Head of caudate nucleus (tissue), 42 donors: ENCODE results near the gene EFCAB11.

Experiments used
- DNase-seq, 42 donors: peaks; one replicate each; pipeline versions ENCODE4 v3.0.0 to v3.0.0-alpha.2; 2020 to 2021; ENCODE audit warnings: mixed read lengths in 7 of 42
- intact Hi-C: fragments of 100-400 bp; cut with DNase I; formaldehyde crosslinking; loops from one replicate; pipeline ENCODE4 v1.15.0; 2022

The EFCAB11 gene

DNA sequence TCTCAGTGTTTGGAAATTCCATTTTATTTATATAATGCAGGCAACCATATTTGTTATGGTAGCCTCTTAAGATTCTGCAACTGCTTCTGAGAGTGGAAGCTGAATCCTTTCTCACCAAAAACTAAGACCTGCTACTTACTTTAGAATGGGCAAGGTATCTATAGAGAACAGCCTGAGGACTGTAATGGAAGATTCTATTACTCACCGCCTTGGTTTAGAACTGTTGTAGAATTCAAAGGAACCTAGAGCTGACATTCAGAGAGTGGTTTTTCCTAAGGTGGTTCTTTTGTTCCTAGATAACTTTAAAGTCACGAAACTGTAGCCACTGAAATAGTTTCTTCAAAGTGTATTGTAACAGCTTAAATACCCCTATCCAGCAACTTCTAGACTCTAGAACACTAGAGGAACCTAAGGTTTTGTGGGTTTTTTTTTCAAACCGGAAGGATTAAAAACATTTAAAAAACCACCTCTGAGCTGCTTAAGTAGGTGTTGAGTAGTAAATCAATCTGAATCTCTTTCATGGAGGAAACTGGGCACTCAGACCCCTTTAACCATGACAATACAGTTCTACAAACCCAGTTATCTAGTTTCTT is 5.4 kb upstream of the EFCAB11 start:
- DNase-seq: no peak
- intact Hi-C loops: no loop called here

- DNase-seq: no peak
- intact Hi-C loops: no loop called here
Observed at GRCh38 chr14:89958966-89959365, 4.4 kb upstream of the EFCAB11 start.

DNA sequence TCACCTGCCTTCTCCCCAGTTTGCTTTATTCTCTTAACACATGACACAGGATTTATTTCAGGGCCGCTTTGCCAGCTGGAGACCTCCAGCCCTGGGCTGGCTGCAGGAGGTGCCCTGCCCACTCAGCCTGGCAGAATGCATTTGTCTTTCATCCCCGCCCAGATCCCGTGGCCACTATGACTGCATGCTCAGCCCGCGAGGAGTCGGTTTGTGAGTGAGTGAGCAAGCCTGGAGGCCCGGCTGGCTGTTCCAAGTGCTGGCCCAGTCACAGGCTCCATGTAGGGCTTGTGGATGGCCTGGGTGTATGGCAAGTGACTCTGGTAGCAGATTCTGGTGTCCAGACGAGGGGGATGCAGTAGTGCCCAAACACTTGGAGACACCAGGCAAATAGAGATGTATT is 3.3 kb upstream of the EFCAB11 start:
- intact Hi-C loops: no loop called here
- peak in 31 of 42 donors; percentile 13 to 82 (median 39) for DNase-seq

- no peak for DNase-seq
- intact Hi-C loops: no loop called here
Observed at GRCh38 chr14:89957376-89957775, 2.8 kb upstream of the EFCAB11 start.

DNA sequence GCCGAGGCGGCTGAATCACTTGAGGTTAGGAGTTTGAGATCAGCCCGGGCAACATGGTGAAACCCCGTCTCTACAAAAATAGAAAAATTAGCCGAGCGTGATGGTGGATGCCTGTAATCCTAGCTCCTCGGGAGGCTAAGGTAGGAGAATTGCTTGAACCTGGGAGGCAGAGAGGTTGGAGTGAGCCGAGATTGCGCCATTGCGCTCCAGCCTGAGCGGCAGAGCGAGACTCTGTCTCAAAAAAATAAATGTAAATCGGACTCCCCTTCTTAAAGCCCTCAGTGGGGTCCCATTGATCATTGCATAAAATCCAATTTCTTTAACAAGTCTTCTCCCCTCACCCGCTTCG is 2.1 kb upstream of the EFCAB11 start:
- intact Hi-C loops: no loop called here
- DNase-seq: no peak

DNA sequence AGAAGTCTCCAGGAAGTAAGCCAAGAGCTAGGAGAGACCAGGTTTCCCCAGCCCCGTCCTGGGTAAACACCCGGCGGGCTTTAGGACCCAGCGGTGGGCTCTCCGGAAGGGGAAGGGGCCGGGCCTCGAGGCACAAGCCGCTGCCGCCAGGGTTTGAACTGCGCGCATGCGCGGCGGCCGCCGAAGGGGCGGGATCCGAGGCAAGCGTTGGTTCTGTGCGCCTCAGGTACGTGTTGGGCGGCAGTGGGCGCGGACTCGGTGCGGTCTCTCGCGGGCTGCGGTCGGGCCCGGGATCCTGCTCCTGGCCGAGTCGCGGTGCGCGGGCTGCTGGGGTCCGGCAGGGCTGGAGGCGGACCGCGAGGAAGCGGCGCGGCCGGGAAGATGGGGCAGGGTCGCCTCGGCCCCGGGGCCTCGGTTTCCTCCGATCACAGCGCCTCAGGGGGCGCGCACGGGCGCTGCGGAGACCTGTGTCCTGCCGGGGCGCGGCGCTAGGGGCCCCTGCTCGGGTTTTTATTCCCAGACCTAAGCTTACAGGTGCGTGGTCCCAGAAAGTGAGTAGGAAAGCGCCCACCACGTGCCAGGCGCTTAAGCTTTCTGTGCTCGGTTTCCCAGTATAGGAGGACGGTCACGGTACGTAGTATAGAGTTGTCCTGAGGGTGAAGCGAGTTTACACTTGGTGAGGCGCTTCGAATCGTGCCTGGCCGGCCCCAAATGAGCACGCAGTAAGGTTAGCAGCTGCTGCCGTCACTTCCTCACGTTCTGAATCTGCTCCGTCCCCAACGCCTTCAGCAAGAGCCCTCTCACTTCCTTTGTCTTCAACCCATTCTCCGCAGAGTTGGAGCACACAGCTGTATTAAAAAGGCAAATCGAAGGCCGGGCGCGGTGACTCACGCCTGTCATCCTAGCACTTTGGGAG is 1.5 kb upstream of the EFCAB11 start, which contains the start of gene TDP1:
Gene TDP1 (plus strand): TSS at position 183 of the 916 bp plus-strand sequence. CDS start 7,188 bp downstream, outside the sequence.
- intact Hi-C loops: no loop called here
- peak; percentile 96 to 100 (median 99) for DNase-seq

DNA sequence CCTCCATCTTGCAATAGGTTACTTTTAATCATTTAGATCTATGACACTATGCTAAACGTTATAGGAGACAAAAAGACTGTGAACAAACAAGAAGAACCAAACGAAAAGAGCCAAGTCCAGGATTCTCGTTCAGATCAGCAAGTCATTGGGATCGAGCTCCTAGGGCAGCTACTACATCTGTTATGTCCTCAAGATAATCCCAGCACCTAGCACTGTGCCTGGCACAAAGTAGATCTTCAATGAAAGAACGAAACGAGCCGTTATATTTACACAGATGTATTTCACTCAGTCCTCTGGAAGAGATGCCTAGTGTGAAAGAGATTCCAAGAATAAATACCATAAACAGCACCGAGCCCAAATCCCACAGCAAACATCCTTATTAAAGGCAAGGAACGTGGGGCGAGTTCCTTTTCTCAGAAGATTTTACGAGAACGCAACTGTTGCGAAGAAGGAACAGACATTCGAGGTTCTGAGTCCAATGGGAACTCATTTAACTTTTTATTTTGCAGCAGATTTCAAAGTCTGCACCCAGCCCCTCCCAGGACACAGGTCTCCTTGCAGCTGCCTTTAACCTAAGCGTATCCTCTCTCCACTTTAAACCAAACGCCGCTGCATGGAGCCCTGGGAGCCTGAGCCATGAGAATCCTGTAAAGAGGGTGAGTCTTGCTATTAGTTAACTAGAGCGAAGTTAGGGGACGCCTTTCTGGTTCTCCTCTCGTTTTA is 653 bp upstream of the EFCAB11 start:
- DNase-seq: peak in 11 of 42 donors; percentile 6 to 36 (median 16)
- intact Hi-C loops: no loop called here

- intact Hi-C loops: no loop called here
- DNase-seq: no peak
Observed at GRCh38 chr14:89953602-89954001, 928 bp downstream of the EFCAB11 start.

DNA sequence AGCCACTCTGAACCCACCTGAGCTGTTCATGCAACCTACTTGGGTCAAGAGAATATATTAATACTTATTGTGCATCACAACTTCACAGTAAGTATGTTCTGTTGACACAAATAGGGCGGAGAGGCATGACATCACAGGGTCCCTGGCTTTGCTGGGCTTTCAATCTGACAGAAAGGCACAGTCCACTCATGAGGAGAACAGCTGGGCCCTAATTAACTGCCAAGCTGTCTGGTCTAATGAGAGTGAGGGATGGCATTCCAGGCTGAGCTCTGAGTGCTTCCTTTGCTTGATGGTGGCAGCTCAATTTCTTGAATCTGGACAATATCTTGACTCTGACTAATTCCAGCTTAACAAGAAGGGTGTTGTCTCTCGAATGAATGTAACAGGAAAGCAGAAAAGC is 2.0 kb downstream of the EFCAB11 start:
- DNase-seq: no peak
- intact Hi-C loops: no loop called here

DNA sequence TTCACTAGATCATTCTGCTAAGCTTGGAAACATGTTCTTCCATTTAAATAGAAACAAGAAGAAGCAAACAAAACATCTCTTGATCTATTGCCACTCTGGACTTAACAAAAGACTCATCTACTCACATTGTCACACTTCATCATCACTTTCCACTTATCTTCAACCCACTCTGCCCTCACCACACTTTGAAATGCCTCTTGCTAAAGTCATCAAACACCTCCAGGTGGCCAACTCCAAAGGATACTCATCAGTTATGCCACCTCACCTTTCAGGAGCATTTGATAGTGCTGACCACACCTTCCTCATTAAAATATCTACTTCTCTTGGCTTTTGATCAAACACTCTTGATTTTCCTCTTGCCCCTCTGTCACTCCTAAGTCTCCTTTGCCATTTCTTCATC is 7.2 kb downstream of the EFCAB11 start:
- no peak for DNase-seq
- intact Hi-C loops: no loop called here

- DNase-seq: no peak
- intact Hi-C loops: no loop called here
Observed at GRCh38 chr14:89941830-89942377, 12.6 kb downstream of the EFCAB11 start.

GRCh38 chr14:89936654-89937185 is 17.8 kb downstream of the EFCAB11 start:
- DNase-seq: peak in 7 of 42 donors; percentile 14 to 53 (median 30)
- intact Hi-C loops: no loop called here

- DNase-seq: no peak
- intact Hi-C loops: no loop called here
Observed at GRCh38 chr14:89933002-89933401, 21.5 kb downstream of the EFCAB11 start.

GRCh38 chr14:89927186-89927865 is 27.2 kb downstream of the EFCAB11 start:
- peak in 2 of 42 donors; percentile 12 to 17 for DNase-seq
- intact Hi-C loops: no loop called here

DNA sequence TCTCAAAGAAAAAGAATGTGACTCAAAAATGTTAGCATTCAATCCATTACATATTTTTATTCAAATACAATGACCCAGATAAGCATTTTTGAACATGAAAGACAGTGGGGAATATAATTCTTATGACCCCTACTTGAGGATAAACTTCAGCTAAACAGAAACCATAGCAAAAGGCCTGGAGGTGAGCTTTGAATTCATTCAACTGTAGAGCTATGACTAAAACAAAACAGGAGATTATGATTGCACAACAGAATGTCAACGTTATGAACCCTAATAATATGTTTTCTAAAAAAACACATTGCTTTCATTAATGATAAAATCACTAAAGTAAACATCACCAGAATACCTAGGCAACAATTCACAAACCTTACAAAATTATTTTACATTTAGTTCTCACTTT is 27.8 kb downstream of the EFCAB11 start:
- no peak for DNase-seq
- intact Hi-C loops: no loop called here

- intact Hi-C loops: no loop called here
- peak in 1 of 42 donors; percentile 62 for DNase-seq
Observed at GRCh38 chr14:89924268-89924667, 30.3 kb downstream of the EFCAB11 start.

- intact Hi-C loops: no loop called here
- peak in 21 of 42 donors; percentile 11 to 81 (median 36) for DNase-seq
Observed at GRCh38 chr14:89922031-89922907, 32.3 kb downstream of the EFCAB11 start.

DNA sequence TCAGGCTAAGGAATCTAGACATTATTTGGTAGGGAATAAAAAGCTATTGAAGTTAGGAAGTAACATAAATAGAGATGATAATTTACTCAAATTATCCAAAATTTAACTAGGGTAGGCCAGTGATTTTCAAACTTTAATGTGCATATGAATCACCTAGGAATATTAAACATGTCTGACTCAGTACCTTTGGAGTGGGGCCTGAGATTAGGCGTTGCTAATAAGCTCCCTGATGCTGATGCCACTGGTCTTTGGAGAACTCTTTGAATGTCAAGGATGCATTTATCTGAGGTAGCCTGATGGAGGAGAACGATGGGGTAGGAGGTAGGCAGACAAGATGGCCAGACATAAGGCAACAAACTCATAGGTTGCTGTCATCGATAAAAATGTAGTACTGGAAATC is 33.2 kb downstream of the EFCAB11 start:
- intact Hi-C loops: no loop called here
- DNase-seq: no peak
